Measurements from ENCODE around the gene TPPP.

DNA sequence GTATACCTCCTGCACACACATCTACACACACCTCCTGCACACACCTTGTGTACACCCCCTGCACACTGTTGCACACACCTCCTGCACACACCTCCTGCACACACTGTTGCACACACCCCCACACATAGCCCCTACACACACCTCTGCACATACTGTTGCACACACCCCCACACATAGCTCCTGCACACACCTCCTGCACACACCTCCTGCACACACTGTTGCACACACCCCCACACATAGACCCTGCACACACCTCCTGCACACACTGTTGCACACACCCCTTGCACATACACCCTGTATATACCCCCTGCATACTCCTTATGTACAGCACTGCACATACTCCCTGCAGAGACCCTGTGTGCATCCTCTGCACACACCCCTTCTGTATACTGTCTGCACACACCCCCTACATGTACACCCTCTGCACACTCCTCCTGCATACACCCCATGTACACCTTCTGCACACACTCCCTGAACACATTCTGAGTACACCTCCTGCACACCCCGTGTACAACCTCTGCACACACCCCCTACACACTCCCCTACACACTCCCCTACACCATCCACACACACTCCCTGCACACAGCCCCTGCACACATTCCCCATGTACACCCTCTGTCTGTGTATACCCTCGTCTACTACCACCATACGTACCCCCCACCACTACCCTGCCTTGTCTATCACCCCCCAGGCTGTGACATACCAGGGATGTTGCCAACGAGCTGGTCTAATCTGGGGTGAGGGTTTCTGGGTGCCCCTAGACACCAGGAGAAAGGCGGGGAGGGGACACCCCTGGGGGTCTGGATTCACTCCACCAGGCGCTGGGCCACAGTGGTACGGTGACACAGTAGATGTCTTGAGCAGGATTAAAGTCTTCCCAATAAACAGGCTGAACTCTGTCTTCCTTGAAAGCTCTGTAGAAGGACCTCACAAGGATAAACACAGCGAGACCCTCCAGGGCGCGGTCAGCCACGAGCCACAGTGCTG lies 82.1 kb downstream of the TPPP start:
- TF ChIP-seq POLR2A (IDR thresholded peaks at IDR 0.05; ENCODE audit: low read depth, low read length) (no peak), POLR2AphosphoS5 (IDR thresholded peaks at IDR 0.05; ENCODE audit: low read depth, low read length) (no peak), SPI1 (IDR thresholded peaks at IDR 0.05; ENCODE audit: low read depth, low read length) (no peak), TAF1 (IDR thresholded peaks at IDR 0.05; ENCODE audit: low read depth, low read length) (no peak), PAX5 (IDR thresholded peaks at IDR 0.05; ENCODE audit: insufficient read depth, low read length, severe bottlenecking) (no peak)
